OCI-LY3 (cell line): ENCODE measurements around the gene NEMP1.

Experiments
- H2AFZ ChIP-seq: fragments of 200-600, 300-600 bp; shearing (Covaris generic); 2 replicates; pipeline ENCODE4 v1.6.0; 2014; ENCODE audit warnings: antibody characterized with exemption, low read depth, low read length
- H3K27ac ChIP-seq: fragments of 200-600, 300-600 bp; sonication (generic); 2 replicates; pipeline ENCODE4 v1.5.1; 2014; ENCODE audit warnings: mild to moderate bottlenecking, low read length, moderate library complexity, mixed read lengths
- H3K27me3 ChIP-seq: fragments of 200-600, 300-600 bp; sonication (generic); 2 replicates; pipeline ENCODE4 v1.6.1; 2014; ENCODE audit warnings: low read depth, low read length, mixed read lengths
- H3K36me3 ChIP-seq: fragments of 200-600, 300-600 bp; sonication (generic); replicated peaks from 2 replicates; pipeline ENCODE3; 2014; ENCODE audit warnings: low read depth, low read length, mixed read lengths
- H3K4me1 ChIP-seq: fragments of 300-600, 200-600 bp; sonication (generic); 2 replicates; pipeline ENCODE4 v1.6.1; 2014; ENCODE audit warnings: low read length, mixed read lengths
- H3K4me2 ChIP-seq: fragments of 200-600, 300-600 bp; sonication (generic); 2 replicates; pipeline ENCODE4 v1.6.1; 2014; ENCODE audit warnings: low read length, mixed read lengths
- H3K4me3 ChIP-seq: fragments of 300-600, 200-600 bp; sonication (generic); 2 replicates; pipeline ENCODE4 v1.5.1; 2014; ENCODE audit warnings: antibody characterized with exemption, mild to moderate bottlenecking, low read length, moderate library complexity
- H3K79me2 ChIP-seq: fragments of 300-600, 200-600 bp; shearing (Covaris generic); 2 replicates; pipeline ENCODE4 v1.6.1; 2014; ENCODE audit warnings: mild to moderate bottlenecking, low read length, mixed read lengths
- H3K9ac ChIP-seq: fragments of 300-600, 200-600 bp; shearing (Covaris generic); 2 replicates; pipeline ENCODE4 v1.6.0; 2014; ENCODE audit warnings: mild to moderate bottlenecking, low read length, moderate library complexity
- H3K9me3 ChIP-seq: fragments of 200-600, 300-600 bp; shearing (Covaris generic); 2 replicates; pipeline ENCODE4 v1.6.1; 2014; ENCODE audit warnings: low read length, mixed read lengths; ENCODE audit not compliant: insufficient read depth
- H4K20me1 ChIP-seq: fragments of 200-600, 300-600 bp; sonication (generic); 2 replicates; pipeline ENCODE4 v1.6.1; 2016; ENCODE audit warnings: low read length, mixed read lengths; ENCODE audit not compliant: insufficient read depth
- EZH2phosphoT487 ChIP-seq: fragments of 200-600 bp; shearing (Covaris generic); IDR thresholded peaks from 2 replicates; pipeline ENCODE4 v1.6.1; 2018; ENCODE audit warnings: antibody characterized with exemption, mixed run types, low read depth
- TF ChIP-seq, protein P1 (sequence below): fragments of 200-600, 300-600 bp; sonication (generic); IDR thresholded peaks from 2 replicates; pipeline ENCODE4 v1.5.1; 2014; ENCODE audit warnings: antibody characterized with exemption, low read length, low read depth

Gene NEMP1

GRCh38 chr12:57039016-57039798 lies 39.4 kb downstream of the NEMP1 start:
- Histone ChIP-seq H3K79me2 (no peaks in the 10 kb centered on the region), H4K20me1 (no peaks in the 10 kb centered on the region), H3K4me2 (no peak overlapping the region), H3K27ac (no peak overlapping the region), H3K27me3 (no peaks in the 10 kb centered on the region; the same call in 1 of the 2 replicates), H3K9me3 (no peaks in the 10 kb centered on the region), H3K4me1 (no peaks in the 10 kb centered on the region), H2AFZ (no peak overlapping the region), H3K36me3 (no peaks in the 10 kb centered on the region), H3K9ac (no peak overlapping the region), H3K4me3 (no peak overlapping the region)
- TF ChIP-seq, protein P1, sequence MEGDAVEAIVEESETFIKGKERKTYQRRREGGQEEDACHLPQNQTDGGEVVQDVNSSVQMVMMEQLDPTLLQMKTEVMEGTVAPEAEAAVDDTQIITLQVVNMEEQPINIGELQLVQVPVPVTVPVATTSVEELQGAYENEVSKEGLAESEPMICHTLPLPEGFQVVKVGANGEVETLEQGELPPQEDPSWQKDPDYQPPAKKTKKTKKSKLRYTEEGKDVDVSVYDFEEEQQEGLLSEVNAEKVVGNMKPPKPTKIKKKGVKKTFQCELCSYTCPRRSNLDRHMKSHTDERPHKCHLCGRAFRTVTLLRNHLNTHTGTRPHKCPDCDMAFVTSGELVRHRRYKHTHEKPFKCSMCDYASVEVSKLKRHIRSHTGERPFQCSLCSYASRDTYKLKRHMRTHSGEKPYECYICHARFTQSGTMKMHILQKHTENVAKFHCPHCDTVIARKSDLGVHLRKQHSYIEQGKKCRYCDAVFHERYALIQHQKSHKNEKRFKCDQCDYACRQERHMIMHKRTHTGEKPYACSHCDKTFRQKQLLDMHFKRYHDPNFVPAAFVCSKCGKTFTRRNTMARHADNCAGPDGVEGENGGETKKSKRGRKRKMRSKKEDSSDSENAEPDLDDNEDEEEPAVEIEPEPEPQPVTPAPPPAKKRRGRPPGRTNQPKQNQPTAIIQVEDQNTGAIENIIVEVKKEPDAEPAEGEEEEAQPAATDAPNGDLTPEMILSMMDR = no peak
- no peak for TF ChIP-seq EZH2phosphoT487

GRCh38 chr12:57037264-57037663 lies 41.3 kb downstream of the NEMP1 start:
- no peaks in the 10 kb centered on the region for H3K36me3 ChIP-seq
- H2AFZ ChIP-seq = no peak overlapping the region
- H4K20me1 ChIP-seq = no peaks in the 10 kb centered on the region
- TF ChIP-seq, protein P1 = no peak
- TF ChIP-seq EZH2phosphoT487 = no peak
- H3K4me1 ChIP-seq = no peaks in the 10 kb centered on the region
- H3K9me3 ChIP-seq = no peaks in the 10 kb centered on the region
- H3K4me3 ChIP-seq = no peak overlapping the region
- H3K79me2 ChIP-seq = no peaks in the 10 kb centered on the region
- no peaks in the 10 kb centered on the region; the same call in 1 of the 2 replicates for H3K27me3 ChIP-seq
- H3K4me2 ChIP-seq = no peak overlapping the region
- no peak overlapping the region for H3K27ac ChIP-seq
- no peak overlapping the region for H3K9ac ChIP-seq

DNA sequence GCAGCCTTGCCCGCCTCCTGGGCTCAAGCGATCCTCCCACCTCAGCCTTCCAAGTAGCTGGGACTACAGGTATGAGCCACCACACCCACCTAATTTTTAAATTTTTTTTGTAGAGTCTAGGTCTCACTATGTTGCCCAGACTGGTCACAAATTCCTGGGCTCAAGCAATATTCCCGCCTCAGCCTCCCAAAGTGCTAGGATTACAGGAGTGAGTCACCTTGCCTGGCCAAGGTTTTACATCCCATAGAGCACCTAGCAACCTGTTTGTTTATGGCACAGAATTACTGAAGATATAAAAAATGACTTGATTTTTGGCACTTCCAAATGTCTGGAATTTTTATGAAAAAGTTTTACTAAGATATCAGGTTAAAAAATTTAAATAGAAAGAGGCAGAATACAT lies 45.2 kb downstream of the NEMP1 start:
- no peak for TF ChIP-seq EZH2phosphoT487
- TF ChIP-seq, protein P1 = no peak
- H3K4me1 ChIP-seq = peaks cover 14% of the 10 kb centered on the region
- H3K27ac ChIP-seq = no peak overlapping the region
- no peaks in the 10 kb centered on the region for H3K9me3 ChIP-seq
- H3K4me2 ChIP-seq = no peak overlapping the region
- H3K9ac ChIP-seq = no peak overlapping the region
- H3K27me3 ChIP-seq = no peaks in the 10 kb centered on the region
- no peaks in the 10 kb centered on the region for H3K36me3 ChIP-seq
- no peak overlapping the region for H3K4me3 ChIP-seq
- no peak overlapping the region for H2AFZ ChIP-seq
- no peaks in the 10 kb centered on the region for H3K79me2 ChIP-seq
- no peaks in the 10 kb centered on the region for H4K20me1 ChIP-seq

DNA sequence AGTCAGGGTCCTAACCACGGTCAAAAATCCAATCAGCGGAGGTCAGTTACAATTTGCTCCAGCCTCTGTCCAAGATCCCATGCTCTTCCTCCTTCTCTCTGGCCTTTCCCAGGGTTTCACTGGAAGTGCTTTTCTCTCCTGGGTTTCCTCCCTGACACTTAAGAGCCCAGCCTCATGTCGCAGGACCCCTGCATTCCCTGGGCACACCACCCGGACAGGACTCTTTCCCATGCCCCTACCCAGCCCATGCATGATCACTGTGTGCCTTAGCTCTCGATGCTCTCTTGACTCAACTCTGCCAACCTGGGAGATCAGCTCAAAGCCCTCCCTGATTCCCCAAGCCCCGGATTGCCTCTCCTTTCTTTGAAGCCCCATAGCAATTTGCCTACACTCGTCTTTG lies 46.8 kb downstream of the NEMP1 start:
- H2AFZ ChIP-seq = 0 out of 2 replicates have a peak overlapping the region, but pooled peaks have one; percentile 39
- TF ChIP-seq EZH2phosphoT487 = no peak
- TF ChIP-seq, protein P1 = no peak
- no peak overlapping the region for H3K4me3 ChIP-seq
- H4K20me1 ChIP-seq = no peaks in the 10 kb centered on the region
- H3K79me2 ChIP-seq = no peaks in the 10 kb centered on the region
- H3K9me3 ChIP-seq = no peaks in the 10 kb centered on the region
- H3K27me3 ChIP-seq = no peaks in the 10 kb centered on the region
- peaks cover 23% of the 10 kb centered on the region for H3K4me1 ChIP-seq
- H3K36me3 ChIP-seq = no peaks in the 10 kb centered on the region
- no peak overlapping the region for H3K27ac ChIP-seq
- peak overlapping the region; percentile 45 for H3K4me2 ChIP-seq
- H3K9ac ChIP-seq = no peak overlapping the region
